Measurements from ENCODE around the gene SLC36A4. TPM values are rescaled to one million over a fixed set of nuclear protein-coding genes. Genes with fewer than 3 reads are reported as not detected.

Gene SLC36A4
- total and polyA plus RNA-seq, 2 of the 13 experiments (the other 11 are each of a cell fraction or from before 2014, with no cell fraction given), result 7.3 to 9.5 TPM

DNA sequence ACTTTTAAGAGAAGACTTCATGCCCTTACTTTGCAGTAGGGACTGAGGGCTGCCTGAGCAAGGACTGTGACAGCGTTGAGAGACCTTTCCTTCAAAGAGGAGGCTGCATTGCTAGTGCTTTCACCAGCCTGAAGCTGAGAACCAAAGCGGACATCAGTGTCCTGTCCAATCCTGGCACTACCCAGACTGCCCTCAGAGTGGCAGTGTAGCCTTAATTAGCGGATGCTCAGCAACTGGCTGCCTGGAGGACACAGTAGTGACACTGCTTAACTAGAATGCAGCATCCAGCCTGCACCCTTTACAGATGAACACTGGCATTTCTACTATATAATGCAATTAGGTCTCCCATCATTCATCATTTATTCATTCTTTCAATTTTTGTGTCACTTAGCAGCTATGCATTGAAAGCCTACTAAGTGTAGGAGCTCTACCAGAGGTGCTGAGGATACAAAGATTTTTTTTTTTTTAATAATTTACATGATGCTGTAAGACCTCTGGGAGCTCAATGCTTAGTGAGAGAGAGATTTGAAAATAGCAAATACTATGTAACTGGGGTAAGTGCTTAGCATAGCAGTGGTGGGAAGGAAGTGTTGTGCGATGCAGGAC, 36.9 kb upstream of the SLC36A4 start (continued):
- TF ChIP-seq HNF4G (IDR thresholded peaks at IDR 0.05; ENCODE audit: borderline replicate concordance, low read depth, low read length) (no peak), HNF4G (CRISPR knock-in tag; IDR thresholded peaks at IDR 0.05; ENCODE audit: borderline replicate concordance, low read depth) (no peak), GATAD1 (CRISPR knock-in tag; IDR thresholded peaks at IDR 0.05) (0 out of 2 replicates have a peak, but pooled peaks have one; percentile 54), SMC3 (IDR thresholded peaks at IDR 0.05; ENCODE audit: low read length) (peak; percentile 91), ZNF460 (CRISPR knock-in tag; IDR thresholded peaks at IDR 0.05; ENCODE audit: borderline replicate concordance) (no peak), ZNF549 (CRISPR knock-in tag; IDR thresholded peaks at IDR 0.05) (no peak), ZNF256 (CRISPR knock-in tag; conservative IDR thresholded peaks at IDR 0.05) (no peak), KLF15 (CRISPR knock-in tag; IDR thresholded peaks at IDR 0.05; ENCODE audit: borderline replicate concordance) (no peak)
- TF ChIP-seq, protein P1, sequence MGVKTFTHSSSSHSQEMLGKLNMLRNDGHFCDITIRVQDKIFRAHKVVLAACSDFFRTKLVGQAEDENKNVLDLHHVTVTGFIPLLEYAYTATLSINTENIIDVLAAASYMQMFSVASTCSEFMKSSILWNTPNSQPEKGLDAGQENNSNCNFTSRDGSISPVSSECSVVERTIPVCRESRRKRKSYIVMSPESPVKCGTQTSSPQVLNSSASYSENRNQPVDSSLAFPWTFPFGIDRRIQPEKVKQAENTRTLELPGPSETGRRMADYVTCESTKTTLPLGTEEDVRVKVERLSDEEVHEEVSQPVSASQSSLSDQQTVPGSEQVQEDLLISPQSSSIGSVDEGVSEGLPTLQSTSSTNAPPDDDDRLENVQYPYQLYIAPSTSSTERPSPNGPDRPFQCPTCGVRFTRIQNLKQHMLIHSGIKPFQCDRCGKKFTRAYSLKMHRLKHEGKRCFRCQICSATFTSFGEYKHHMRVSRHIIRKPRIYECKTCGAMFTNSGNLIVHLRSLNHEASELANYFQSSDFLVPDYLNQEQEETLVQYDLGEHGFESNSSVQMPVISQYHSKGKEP (CRISPR knock-in tag; IDR thresholded peaks at IDR 0.05), result no peak
- TF ChIP-seq, protein P2, sequence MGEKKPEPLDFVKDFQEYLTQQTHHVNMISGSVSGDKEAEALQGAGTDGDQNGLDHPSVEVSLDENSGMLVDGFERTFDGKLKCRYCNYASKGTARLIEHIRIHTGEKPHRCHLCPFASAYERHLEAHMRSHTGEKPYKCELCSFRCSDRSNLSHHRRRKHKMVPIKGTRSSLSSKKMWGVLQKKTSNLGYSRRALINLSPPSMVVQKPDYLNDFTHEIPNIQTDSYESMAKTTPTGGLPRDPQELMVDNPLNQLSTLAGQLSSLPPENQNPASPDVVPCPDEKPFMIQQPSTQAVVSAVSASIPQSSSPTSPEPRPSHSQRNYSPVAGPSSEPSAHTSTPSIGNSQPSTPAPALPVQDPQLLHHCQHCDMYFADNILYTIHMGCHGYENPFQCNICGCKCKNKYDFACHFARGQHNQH (CRISPR knock-in tag; IDR thresholded peaks at IDR 0.05), result no peak
- TF ChIP-seq, protein P3, sequence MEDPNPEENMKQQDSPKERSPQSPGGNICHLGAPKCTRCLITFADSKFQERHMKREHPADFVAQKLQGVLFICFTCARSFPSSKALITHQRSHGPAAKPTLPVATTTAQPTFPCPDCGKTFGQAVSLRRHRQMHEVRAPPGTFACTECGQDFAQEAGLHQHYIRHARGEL (CRISPR knock-in tag; IDR thresholded peaks at IDR 0.05), result no peak

Measured in HepG2 (cell line).